ENCODE measurements around the gene TLE4. TPM values are rescaled to one million over a fixed set of nuclear protein-coding genes. Genes with fewer than 3 reads are reported as not detected.

TLE4 gene
- polyA plus RNA-seq, 3 donors: 21.0 to 107 (median 21.7) TPM

- Histone ChIP-seq H3K79me2 (ENCODE audit: insufficient read depth, low read length) (no peaks in the 10 kb centered on the region), H4K20me1 (ENCODE audit: insufficient read depth, low read length) (no peaks in the 10 kb centered on the region), H3K36me3 (replicated peaks in 1 of 2; ENCODE audit: control insufficient read depth in 1 of 2, insufficient read depth in 2 of 2, low read length in 2 of 2) (peaks cover 13 to 38% of the 10 kb centered on the region in 2 donors), H3K4me1 (ENCODE audit: control insufficient read depth in 1 of 2, insufficient read depth in 2 of 2, low read length in 2 of 2) (no peaks in the 10 kb centered on the region), H3K9me3 (replicated peaks in 1 of 2; ENCODE audit: control insufficient read depth in 1 of 2, insufficient read depth in 1 of 2, low read length in 2 of 2) (no peaks in the 10 kb centered on the region), H3K4me2 (replicated peaks; ENCODE audit: extremely low read depth, low read length, poor library complexity, severe bottlenecking) (no peak overlapping the region), H3K27ac (ENCODE audit: low read depth in 1 of 2, low read length in 2 of 2) (no peak overlapping the region), H3K9ac (ENCODE audit: insufficient read depth, low read length, poor library complexity, severe bottlenecking) (no peak overlapping the region), H2AFZ (ENCODE audit: insufficient read depth, low read depth, low read length, poor library complexity, severe bottlenecking) (no peak overlapping the region), H3K4me3 (replicated peaks in 1 of 3; ENCODE audit: low read depth in 2 of 3, low read length in 3 of 3) (no peak overlapping the region), H3K27me3 (ENCODE audit: control insufficient read depth in 2 of 2, insufficient read depth in 2 of 2, low read length in 2 of 2) (no peaks in the 10 kb centered on the region)
- peaks cover 5 to 13% (median 9%) of the 10 kb centered on the region in 7 donors for H3K9me3 Mint-ChIP-seq
- WGBS (ENCODE audit: insufficient coverage): no CpG with 5 or more reads among the region's 9 CpGs
- intact Hi-C loops (cut with micrococcal nuclease): no loop called here
- peaks cover 1 to 6% (median 2%) of the 10 kb centered on the region in 3 donors for H3K27me3 Mint-ChIP-seq (ENCODE audit: low read depth in 3 of 3)
- no peak for DNase-seq
- H3K27ac Mint-ChIP-seq: peak overlapping the region in 1 of 7 donors; percentile 26
- H3K4me1 Mint-ChIP-seq: no peaks in the 10 kb centered on the region
- peaks cover 32 to 38% of the 10 kb centered on the region in 2 donors for H3K36me3 Mint-ChIP-seq
- TF ChIP-seq CTCF (IDR thresholded peaks at IDR 0.05): no peak
- H3K4me3 Mint-ChIP-seq: no peak overlapping the region
These were observed 159.6 kb downstream of the TLE4 start for GRCh38 chr9:79731171-79731890.

- H3K27ac Mint-ChIP-seq: no peak overlapping the region
- 100% methylated on average over 1 of the region's 3 CpGs for WGBS (ENCODE audit: insufficient coverage)
- H3K27me3 ChIP-seq (ENCODE audit: control insufficient read depth in 2 of 2, insufficient read depth in 2 of 2, low read length in 2 of 2): no peaks in the 10 kb centered on the region
- H4K20me1 ChIP-seq (ENCODE audit: insufficient read depth, low read length): no peaks in the 10 kb centered on the region
- TF ChIP-seq CTCF (IDR thresholded peaks at IDR 0.05): no peak
- no peak for DNase-seq
- no peaks in the 10 kb centered on the region for H3K4me1 Mint-ChIP-seq
- H3K9me3 Mint-ChIP-seq: peaks cover 7 to 18% (median 12%) of the 10 kb centered on the region in 7 donors
- H3K4me3 ChIP-seq (replicated peaks in 1 of 3; ENCODE audit: low read depth in 2 of 3, low read length in 3 of 3): no peak overlapping the region
- intact Hi-C loops (cut with micrococcal nuclease): no loop called here
- H3K9me3 ChIP-seq (replicated peaks in 1 of 2; ENCODE audit: control insufficient read depth in 1 of 2, insufficient read depth in 1 of 2, low read length in 2 of 2): no peaks in the 10 kb centered on the region
- no peak overlapping the region for H3K27ac ChIP-seq (ENCODE audit: low read depth in 1 of 2, low read length in 2 of 2)
- H2AFZ ChIP-seq (ENCODE audit: insufficient read depth, low read depth, low read length, poor library complexity, severe bottlenecking): no peak overlapping the region
- H3K36me3 Mint-ChIP-seq: peaks cover 1 to 2% of the 10 kb centered on the region in 2 donors
- no peaks in the 10 kb centered on the region for H3K4me1 ChIP-seq (ENCODE audit: control insufficient read depth in 1 of 2, insufficient read depth in 2 of 2, low read length in 2 of 2)
- peaks cover 0 to under 1% of the 10 kb centered on the region in 2 donors for H3K36me3 ChIP-seq (replicated peaks in 1 of 2; ENCODE audit: control insufficient read depth in 1 of 2, insufficient read depth in 2 of 2, low read length in 2 of 2)
- no peak overlapping the region for H3K9ac ChIP-seq (ENCODE audit: insufficient read depth, low read length, poor library complexity, severe bottlenecking)
- no peak overlapping the region for H3K4me2 ChIP-seq (replicated peaks; ENCODE audit: extremely low read depth, low read length, poor library complexity, severe bottlenecking)
- peaks cover 1 to 10% (median 2%) of the 10 kb centered on the region in 3 donors for H3K27me3 Mint-ChIP-seq (ENCODE audit: low read depth in 3 of 3)
- H3K4me3 Mint-ChIP-seq: no peak overlapping the region
- no peaks in the 10 kb centered on the region for H3K79me2 ChIP-seq (ENCODE audit: insufficient read depth, low read length)
These were observed 163.4 kb downstream of the TLE4 start for GRCh38 chr9:79735023-79735779.

Data from CD14-positive monocyte (primary cell).